ENCODE data around the gene FAM222B. TPM values are rescaled to one million over a fixed set of nuclear protein-coding genes. Genes with fewer than 3 reads are reported as not detected.

The FAM222B gene
- polyA plus RNA-seq, 1 experiment: 5.2 TPM

- Histone ChIP-seq H3K36me3 (ENCODE audit: control insufficient read depth, insufficient read depth, low read length) (peaks cover 19% of the 10 kb centered on the region), H3K4me3 (ENCODE audit: low read depth, low read length) (no peak overlapping the region; the same call in 1 of the 2 replicates), H3K27me3 (ENCODE audit: control insufficient read depth, insufficient read depth, low read length) (no peaks in the 10 kb centered on the region)
- ChIA-PET CTCF (interaction anchor here (1.4 to 3.7 kb wide), 3 partner anchors 8 to 14 kb away, joined by 4 to 17 read pairs (median 4); partner anchors contain the start of genes RPL23A and TLCD1), POLR2A (interaction anchor here (2.4 kb wide), 1 partner anchor 7 kb away, joined by 40 read pairs; the partner anchor contains the start of gene RPL23A)
- DNase-seq (ENCODE audit: low read depth): no peak
- TF ChIP-seq, protein P1, sequence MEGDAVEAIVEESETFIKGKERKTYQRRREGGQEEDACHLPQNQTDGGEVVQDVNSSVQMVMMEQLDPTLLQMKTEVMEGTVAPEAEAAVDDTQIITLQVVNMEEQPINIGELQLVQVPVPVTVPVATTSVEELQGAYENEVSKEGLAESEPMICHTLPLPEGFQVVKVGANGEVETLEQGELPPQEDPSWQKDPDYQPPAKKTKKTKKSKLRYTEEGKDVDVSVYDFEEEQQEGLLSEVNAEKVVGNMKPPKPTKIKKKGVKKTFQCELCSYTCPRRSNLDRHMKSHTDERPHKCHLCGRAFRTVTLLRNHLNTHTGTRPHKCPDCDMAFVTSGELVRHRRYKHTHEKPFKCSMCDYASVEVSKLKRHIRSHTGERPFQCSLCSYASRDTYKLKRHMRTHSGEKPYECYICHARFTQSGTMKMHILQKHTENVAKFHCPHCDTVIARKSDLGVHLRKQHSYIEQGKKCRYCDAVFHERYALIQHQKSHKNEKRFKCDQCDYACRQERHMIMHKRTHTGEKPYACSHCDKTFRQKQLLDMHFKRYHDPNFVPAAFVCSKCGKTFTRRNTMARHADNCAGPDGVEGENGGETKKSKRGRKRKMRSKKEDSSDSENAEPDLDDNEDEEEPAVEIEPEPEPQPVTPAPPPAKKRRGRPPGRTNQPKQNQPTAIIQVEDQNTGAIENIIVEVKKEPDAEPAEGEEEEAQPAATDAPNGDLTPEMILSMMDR (IDR thresholded peaks at IDR 0.05; ENCODE audit: insufficient read depth, low read depth, low read length): no peak
Observed at GRCh38 chr17:28712032-28712704, 130.4 kb downstream of the FAM222B start.

- TF ChIP-seq, protein P1 (IDR thresholded peaks at IDR 0.05; ENCODE audit: insufficient read depth, low read depth, low read length): no peak
- no peaks in the 10 kb centered on the region for H3K27me3 ChIP-seq (ENCODE audit: control insufficient read depth, insufficient read depth, low read length)
- peaks cover 19% of the 10 kb centered on the region for H3K36me3 ChIP-seq (ENCODE audit: control insufficient read depth, insufficient read depth, low read length)
- ChIA-PET CTCF (interaction anchor here (1.0 to 3.7 kb wide), 4 partner anchors 8 to 15 kb away, joined by 3 to 17 read pairs (median 4); partner anchors contain the start of genes RPL23A and TLCD1), POLR2A (interaction anchor here (0.6 to 2.4 kb wide), 2 partner anchors 8 to 10 kb away, joined by 4 to 40 read pairs; partner anchors contain the start of gene RPL23A)
- H3K4me3 ChIP-seq (ENCODE audit: low read depth, low read length): peak within 1 kb of the TSS; percentile 56
- DNase-seq (ENCODE audit: low read depth): no peak
Observed at GRCh38 chr17:28711723-28712031, 130.9 kb downstream of the FAM222B start, which contains the start of gene PROCA1. PROCA1 (minus strand) TSS chr17:28711888; CDS start chr17:28711660, 228 bp downstream.

DNA sequence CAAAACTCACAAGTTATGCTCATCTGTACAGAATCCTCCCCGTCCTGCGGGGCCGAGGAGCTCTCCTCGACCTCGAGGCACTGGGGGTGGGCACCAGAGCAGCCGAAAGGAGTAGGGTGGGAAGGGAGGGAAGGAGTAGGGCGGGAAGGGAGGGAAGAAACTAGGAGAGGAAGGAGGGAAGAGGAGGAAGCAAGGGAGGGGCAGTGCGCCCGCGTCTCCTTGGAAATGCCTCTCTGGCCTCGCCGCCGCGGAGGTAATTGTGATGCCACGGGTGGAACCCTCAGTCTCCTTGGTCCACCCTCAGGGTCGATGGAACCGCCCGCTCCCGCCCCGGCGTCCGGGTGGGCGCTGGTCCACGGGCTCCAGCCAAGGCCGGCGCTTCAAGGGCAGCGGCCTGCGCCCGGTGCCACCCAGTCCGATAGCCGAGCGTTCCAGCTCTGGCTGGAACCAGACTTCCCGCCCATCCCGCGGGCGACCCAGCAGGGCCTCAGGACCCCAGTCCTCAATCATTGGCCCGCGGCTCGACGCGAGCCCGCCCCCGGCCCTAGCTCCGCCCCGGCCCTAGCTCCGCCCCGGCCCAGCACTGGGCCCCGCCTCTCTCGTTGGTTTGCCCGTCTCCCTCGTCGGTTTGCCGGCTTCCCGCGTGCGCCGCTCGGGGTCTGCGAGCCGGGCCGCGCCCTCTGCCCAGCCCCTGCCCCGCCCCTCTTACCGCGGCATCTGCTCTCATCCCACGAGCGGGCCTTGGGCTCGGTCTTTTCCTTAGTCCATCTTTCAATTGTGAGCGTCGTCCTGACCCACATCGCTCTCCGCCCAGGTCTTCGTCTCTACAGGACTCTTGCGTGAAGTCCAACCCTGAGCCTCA is 131.5 kb downstream of the FAM222B start:
- peak; percentile 49 for DNase-seq (ENCODE audit: low read depth)
- TF ChIP-seq, protein P1 (IDR thresholded peaks at IDR 0.05; ENCODE audit: insufficient read depth, low read depth, low read length): no peak
- Histone ChIP-seq H3K27me3 (ENCODE audit: control insufficient read depth, insufficient read depth, low read length) (no peaks in the 10 kb centered on the region), H3K36me3 (ENCODE audit: control insufficient read depth, insufficient read depth, low read length) (peaks cover 19% of the 10 kb centered on the region), H3K4me3 (ENCODE audit: low read depth, low read length) (peak overlapping the region; percentile 56)
- CTCF ChIA-PET: interaction anchor here (1.0 to 3.7 kb wide), 5 partner anchors 9 to 39 kb away, joined by 3 to 17 read pairs (median 4); partner anchors contain the start of genes RPL23A and TLCD1
- POLR2A ChIA-PET: interaction anchor here (0.6 to 2.4 kb wide), 4 partner anchors 9 to 66 kb away, joined by 3 to 40 read pairs (median 4); partner anchors contain the start of genes BLTP2, RPL23A and SDF2

- no peaks in the 10 kb centered on the region for H3K27me3 ChIP-seq (ENCODE audit: control insufficient read depth, insufficient read depth, low read length)
- H3K36me3 ChIP-seq (ENCODE audit: control insufficient read depth, insufficient read depth, low read length): peaks cover 4% of the 10 kb centered on the region
- H3K4me3 ChIP-seq (ENCODE audit: low read depth, low read length): no peak overlapping the region
- no peak for DNase-seq (ENCODE audit: low read depth)
- CTCF ChIA-PET: no interaction called here
- TF ChIP-seq, protein P1 (IDR thresholded peaks at IDR 0.05; ENCODE audit: insufficient read depth, low read depth, low read length): no peak
- POLR2A ChIA-PET: no interaction called here
Observed at GRCh38 chr17:28707339-28707720, 135.3 kb downstream of the FAM222B start.
